T-helper 9 cell (primary cell): ENCODE data around the gene PEAK1.

ENCODE experiments used
- DNase-seq: peaks from one replicate; pipeline ENCODE4 v3.0.0-alpha.2; 2020

Gene PEAK1

DNA sequence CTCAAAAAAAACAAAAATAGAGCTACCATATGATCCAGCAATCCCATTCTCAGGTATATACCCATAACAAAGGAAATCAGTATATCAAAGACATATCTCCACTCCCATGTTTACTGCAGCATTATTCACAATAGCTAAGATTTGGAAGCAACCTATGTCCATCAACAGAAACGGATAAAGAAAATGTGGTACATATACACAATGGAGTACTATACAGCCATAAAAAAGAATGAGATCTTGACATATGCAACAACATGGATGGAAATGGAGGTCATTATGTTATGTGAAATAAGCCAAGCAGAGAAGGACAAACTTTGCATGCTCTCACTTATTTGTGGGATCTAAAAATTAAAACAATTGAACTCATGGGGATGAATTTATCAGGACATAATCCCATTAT, 19.6 kb downstream of the PEAK1 start:
- no peak for DNase-seq

DNA sequence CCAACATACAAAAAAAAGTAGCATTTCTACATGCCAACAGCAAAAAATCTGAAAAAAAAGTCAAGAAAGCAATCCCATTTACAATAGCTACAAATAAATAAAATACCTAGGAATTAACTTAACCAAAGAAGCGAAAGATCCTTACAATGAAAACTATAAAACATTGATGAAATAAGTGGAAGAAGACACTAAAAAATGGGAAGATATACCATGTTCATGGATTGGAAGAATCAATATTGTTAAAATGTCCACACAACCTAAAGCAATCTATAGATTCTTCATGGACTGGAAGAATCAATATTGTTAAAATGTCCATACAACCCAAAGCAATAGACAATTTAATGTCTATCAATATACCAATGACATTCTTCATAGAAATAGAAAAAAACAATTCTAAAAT, 21.0 kb downstream of the PEAK1 start:
- no peak for DNase-seq

DNA sequence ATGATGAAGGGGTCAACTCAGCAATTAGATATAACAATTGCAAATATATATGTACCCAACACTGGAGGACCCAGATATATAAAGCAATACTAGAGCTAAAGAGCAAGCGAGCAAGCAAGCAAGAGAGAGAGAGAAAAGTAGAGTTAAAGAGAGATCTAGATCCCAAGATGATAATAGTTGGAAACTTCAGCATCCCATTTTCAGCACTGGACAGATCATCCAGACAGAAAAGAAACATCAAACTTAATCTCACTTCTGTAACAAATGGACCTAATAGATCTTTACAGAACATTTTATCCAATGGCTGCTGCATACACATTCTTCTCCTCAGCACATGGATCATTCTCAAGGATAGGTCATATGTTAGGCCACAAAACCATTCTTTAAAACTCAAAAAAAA, 23.2 kb downstream of the PEAK1 start:
- DNase-seq: no peak

DNA sequence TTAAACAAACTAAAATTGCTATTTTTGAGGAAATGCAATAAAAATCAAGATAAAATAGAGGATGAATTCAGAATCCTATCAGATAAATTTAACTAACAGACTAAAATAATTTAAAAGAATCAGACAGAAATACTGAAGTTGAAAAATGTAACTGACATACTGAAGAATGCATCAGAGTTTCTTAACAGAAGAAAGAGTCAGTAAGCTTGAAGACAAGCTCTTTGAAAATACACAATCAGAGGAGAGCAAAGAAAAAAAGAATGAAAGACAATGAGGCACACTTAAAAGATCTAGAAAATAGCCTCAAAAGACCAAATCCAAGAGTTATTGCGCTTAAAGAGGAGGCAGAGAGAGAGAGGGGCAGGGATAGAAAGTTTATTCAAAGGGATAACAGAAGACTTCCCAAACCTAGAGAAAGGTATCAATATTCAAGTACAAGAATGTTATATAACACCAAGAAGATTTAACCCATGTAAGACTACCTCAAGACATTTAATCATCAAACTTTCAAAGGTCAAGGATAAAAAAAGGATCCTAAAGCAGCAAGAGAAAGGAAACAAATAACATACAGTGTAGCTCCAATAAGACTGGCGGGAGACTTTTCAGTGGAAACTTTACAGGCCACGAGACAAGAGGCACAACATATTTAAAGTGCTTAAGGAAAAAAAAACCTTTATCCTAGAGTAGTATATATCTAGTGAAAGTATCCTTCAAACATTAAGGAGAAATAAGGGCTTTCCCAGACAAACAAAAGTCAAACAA, 24.7 kb downstream of the PEAK1 start:
- DNase-seq: no peak

DNA sequence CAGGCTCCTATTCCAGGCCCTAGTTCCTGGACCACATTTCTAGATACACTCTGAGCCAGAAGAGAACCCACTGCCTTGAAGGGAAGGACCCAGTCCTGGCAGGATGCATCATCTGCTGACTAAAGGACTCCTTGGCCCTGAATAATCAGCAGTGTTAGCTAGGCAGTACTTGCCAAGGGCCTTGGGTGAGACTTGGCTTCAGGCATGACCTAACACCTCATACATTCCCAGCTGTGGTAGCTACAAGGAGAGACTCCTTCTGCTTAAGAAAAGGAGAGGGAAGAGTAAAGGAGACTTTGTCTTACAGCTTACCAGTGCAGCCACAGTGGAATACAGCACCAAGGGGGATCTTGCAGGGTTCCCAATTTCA, 26.4 kb downstream of the PEAK1 start:
- DNase-seq: no peak

DNA sequence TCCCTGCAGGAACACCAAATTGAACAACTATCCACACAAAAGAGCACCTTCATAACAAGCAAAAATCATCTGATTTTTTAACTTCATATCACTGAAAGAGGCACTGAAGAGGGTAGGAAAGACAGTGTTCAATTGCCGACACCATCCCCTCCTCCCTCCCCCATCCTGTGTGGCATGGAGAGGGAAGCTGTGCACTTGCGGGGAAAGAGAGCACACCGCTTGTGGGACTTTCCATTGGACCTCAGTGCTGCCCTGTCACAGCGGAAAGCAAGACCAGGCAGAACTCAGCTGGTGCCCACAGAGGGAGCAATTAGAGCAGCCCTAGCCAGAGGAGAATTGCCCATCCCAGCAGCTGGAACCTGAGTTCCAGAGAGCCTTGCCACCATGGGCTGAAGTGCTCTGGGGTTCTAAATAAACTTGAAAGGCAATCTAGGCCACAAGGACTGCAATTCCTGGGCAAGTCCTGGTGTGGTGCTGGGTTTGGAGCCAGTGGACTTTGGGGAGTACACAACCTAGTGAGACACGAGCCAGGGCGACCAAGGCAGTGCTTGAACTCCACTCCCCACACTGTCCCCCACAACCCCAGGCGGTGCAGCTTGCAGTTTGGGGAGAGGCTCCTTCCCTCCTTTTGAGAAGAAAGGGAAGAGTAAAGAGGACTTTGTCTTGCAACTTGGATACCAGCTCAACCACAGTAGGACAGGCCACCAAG, 27.0 kb downstream of the PEAK1 start:
- no peak for DNase-seq

DNA sequence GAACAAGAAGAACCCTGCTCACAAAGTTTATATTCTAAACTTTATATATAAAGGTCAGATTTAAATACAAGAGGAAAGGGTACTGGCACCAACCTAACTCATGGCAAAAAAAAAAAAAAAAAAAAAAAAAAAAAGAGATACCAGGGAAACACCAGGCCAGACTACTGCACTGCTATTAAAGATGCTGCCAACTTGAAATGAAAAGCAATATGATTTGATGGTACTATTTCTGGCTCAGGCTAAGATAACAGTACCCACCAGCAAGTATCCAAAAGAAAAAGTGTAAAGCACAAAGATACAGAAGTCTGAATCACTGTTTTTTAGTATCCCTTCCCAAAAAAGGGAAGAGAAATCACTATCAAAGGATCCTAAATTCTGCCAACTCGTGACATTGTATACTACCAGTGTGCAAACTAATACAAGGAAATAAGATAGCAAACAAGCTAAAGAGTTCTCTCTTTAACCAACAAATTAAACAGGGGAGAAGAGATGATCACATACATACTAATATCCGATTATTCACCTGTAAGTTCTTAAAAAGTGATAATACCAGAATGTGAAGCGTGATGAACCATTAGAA, 28.4 kb downstream of the PEAK1 start:
- DNase-seq: no peak

DNA sequence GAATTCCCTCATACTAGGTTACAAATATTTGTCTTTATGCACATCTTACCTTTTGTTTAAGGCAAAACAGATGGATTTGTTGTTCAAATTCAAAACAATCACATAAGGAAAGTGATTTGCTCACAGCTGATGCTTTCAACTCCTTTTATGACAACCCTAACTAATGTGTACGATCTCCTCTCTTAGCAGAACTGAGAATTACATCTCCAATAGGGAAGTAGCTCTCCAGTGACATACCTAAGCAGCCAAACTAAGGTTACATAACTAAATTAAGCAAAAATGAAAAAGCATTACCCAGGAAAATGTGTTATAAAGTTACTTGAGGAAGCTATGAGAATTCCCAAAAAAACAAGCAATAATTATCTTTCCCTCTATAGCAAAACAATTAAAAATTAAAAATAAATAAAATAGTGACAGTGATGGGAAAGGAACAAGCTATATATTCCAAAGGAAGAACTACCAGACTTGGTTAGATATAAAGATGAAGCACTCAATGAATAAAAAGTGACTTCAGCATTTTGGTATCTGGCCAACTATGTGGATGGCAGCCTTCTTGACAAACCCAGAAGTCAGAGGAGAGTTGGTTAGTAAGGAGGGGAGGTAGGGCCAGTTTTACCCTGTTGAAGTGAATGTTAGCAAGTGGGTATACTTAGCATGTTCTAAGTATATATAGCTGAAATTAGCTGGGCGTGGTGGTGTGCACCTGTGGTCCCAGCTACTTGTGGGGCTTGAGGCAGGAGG, 32.4 kb downstream of the PEAK1 start:
- no peak for DNase-seq

DNA sequence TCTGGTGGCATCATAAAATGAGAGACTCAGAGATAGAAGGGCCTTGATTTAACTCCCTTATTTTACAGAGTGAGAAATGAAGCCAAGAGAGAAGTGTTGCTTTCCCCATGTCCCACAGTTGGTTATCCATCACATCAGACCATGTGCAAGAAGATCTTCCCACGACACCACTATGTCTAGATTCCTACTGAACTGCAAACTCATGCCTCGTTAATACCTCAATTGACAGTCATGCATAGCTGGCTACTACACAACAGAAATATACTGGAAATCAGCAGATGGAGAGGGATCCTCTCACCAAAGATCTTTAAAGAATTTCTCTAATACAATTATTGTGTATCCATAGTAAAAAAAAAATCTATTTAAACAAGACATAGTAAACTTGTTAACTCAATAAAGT, 33.3 kb downstream of the PEAK1 start:
- DNase-seq: no peak

DNA sequence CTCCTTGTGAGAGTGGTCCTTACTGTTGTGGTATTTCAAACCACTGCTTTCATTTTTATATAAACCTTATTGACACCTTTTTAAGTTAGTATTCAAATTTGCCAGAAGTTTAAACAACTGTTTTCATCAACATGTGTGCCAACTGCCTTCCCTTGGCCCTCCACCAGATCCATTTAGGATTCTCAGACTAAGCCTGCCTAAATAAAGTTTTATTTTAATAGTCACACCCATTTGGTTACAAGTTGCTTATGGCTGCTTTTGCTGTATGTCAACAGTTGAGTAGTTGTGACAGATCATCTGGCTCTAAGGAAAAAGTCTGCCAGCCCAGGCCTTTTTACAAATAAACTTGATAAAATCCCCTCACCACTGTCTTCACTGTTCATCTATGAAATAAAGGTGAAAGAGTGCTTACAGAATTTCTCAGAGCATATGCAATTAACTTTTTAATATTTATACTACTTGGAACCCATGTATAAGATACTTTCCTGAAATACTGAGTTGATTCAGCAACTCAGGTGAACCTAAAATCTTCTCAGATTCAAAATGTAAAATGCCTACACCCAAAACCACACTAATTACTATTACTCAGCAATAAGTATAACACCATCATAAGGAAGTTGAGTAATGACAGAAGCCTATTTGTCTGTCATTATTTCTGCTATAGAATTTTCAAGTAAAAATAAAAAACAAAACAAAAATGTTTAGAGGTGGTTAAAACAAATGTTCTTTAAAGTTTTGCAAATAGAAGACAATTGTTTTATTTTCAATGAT, 35.1 kb downstream of the PEAK1 start:
- no peak for DNase-seq

DNA sequence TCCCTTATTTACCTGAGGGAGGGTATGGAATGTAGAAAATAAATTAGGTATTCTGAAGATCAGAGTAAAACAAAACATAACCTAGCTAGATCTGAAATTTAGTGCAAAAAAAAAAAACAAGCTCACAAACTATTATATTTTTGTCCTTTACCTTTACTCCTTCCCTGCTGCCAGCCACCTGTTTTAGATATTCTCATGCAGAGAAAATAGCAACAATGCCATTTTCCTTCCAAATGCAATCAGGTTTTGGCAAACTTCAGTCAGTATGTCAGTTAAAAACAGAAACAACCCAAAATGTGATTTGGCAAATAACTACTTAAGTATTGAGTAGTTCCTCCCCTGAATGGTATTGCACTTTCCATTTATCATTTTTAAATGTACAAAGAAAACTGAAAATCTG, 35.8 kb downstream of the PEAK1 start:
- DNase-seq: no peak

DNA sequence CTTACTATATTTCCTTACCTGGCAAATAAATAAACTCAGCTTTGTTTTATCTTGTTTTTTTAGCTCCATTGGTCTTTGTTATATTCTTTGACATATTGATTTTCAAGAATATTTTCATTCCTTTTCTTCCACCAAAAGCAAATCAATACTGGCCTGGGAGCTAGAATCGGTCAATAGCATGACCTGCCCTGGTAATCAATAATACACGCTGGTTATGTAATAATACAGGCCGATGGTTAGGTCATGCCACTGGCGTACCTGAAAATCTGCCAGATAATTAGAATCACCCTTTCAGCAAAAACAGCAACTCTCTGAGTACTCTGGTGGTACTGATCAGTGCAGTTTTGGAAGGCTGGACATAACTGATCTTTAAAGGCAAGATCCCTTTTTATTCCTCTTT, 39.9 kb downstream of the PEAK1 start:
- no peak for DNase-seq

DNA sequence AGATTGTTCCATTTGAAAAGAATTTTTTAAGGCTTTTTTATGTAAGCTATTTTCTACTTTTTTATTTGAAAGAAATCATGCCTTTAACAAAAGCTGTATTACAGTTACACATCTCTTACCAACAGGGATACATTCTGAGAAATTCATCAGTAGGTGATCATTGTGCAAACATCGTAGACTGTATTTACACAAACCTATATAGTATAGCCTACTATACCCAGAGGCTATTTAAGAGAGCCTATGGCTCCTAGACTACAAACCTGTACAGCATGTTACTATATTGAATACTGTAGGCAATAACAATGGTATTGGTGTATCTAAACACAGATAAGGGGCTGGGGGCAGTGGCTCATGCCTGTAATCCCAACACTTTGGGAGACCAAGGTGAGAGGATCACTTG, 43.1 kb downstream of the PEAK1 start:
- no peak for DNase-seq

DNA sequence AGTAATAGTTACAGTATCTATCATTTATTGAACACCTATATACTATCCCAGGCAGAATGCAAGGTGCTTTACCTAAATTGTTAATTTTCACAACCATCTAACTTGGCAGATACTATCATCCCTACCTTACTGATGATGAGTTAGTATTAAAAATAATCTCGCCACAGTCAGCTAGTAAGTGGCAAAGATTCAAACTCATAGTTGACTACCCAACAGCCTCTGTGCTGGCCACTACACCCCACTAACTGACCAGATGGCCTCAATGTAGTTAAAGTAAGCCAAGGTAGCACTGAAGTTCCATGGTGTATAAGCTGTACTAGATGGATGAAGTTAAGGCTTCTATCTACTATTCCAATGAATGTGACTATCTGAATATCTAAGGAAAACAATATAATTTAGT, 44.8 kb downstream of the PEAK1 start:
- no peak for DNase-seq

DNA sequence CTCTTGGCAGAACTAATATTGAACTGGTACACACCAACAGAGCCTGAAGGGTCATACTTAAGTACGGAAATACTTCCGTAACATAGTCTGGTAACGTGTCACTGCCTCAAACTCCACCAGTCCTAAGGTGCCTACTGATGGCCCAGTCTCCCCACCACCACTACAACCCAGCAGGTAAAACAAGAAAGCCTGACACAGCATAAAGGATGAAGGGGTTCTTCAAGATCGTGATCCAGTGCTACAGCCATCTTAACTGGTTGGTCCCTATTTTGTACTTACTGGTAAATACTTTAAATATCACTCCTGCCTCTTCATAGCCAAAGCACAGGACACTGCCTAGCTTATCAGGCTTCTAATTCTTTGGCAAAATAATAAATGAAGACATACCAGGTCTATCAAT, 46.5 kb downstream of the PEAK1 start:
- DNase-seq: no peak

DNA sequence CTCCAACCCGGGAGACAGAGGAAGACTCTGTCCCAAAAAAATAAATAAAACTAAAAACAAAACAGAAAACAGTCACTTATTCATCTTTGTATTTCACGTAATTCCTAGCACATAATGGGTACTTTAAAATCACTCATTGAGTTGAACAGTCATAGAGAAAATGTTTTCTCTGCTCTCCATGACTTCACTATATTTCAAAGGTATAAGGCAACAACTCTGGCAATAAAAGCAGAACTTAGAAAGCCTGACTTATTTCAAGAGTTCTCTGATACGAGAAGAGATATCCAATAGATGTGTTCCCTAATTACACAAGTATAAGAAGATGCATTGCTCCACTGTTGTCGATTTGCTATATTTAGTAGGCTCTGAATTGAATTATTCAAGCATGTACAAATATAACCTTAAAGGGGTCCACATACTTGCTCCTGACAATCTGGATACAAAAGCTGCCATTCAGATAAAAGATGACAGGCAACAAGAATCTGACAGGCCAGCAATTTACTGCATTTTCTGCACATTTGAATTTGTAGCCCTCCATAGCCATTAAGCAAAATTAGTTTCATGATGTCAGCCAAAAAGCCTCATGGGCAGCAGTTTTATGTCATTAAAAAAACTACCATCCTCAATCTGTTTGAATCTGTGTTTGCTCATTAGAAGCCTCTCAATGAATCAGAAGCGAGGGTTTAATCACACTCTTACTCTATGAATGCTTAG, 47.9 kb downstream of the PEAK1 start:
- no peak for DNase-seq

DNA sequence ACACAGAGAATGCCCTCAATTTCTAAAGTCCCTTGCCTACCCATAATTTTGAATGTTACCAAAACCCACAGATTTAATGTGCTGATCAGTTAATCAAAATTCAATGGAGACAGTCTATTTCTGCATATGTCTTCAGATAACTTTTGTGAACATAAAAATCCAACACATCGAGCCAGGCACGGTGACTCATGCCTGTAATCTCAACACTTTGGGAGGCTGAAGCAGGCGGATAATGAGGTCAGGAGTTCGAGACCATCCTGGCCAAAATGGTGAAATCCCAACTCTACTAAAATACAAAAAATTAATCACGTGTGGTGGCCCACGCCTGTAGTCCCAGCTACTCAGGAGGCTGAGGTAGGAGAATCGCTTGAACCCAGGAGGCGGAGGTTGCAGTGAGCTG, 49.3 kb downstream of the PEAK1 start:
- DNase-seq: no peak

DNA sequence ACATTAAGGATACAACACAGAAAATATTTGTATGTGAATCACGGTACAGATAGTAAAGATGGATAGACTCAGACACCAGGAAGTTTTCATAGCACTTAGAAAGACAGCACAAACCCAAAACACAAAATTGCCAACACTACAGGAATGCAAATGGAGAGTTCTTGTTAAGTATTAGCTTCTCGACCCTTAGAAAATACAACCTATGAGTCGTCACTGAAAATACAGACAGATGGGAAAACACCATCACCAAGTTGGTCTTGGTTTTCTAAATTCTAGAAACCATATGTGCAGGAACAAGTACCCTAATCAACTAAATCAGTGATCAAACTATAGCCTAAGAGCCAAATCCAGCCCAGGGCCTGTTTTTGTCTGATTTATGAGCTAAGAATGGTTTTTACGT, 50.7 kb downstream of the PEAK1 start:
- no peak for DNase-seq

DNA sequence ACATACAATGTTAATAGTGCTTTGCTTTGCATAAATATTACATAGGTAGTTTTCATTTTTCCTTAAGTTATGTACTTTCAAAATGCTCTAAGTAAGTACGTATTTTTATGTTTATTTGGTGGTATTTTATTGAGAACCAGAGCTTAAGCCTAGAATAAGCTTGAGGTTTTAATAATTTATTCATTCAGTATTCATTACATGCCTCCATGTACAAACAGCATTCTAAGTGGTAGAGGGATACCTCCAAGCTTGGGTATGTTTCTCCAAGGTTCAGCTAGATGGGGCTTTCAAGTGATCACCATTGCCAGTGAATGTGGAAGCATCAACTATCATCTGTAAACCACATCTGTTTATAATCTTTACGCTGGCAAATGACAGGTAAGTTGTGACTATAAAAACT, 52.3 kb downstream of the PEAK1 start:
- DNase-seq: no peak

DNA sequence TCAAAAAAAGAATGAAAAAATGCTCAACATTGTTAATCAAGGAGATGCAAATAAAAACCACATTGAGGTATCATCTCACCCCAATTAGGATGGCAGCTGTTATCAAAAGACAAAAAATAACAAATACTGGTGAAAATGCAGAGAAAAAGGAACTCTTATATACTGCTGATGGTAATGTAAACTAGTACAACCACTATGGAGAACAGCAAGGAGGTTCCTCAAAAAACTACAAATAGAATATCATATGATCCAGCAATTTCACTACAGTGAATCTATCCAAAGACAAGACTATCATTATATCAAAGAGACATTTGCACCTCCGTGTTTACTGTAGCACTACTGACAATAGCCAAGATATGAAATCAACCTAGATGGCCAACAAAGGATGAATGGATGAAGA, 58.4 kb downstream of the PEAK1 start:
- no peak for DNase-seq

DNA sequence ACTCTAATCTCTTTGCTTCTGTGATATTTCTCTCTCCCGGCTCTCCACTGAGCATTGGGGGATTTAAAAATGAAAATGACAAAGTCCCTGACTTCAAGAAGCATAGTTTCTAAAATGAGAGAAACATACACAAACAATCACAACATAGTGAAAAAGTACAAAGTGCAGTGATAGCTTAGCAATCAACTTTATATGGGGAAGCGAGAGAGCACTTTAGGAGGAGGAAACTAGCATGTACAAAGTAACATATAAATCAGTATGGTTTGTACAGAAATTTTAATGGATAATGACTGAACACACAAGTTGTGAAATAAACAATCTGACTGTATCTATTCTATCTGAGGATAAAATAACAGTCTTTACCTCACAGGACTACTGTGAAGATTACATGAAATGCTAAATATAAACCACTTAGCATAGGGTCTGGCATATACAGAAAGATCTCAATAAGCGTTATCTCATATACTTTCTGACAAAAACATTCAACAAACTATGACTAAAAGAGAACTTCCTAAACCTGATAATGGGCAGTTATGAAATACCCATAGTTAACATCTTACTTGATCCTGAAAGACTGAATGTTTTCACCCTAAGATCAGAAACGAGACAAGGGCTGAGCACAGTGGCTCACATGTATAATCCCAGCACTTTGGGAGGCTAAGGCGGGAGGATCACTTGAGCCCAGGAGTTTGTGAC, 61.2 kb downstream of the PEAK1 start:
- no peak for DNase-seq

DNA sequence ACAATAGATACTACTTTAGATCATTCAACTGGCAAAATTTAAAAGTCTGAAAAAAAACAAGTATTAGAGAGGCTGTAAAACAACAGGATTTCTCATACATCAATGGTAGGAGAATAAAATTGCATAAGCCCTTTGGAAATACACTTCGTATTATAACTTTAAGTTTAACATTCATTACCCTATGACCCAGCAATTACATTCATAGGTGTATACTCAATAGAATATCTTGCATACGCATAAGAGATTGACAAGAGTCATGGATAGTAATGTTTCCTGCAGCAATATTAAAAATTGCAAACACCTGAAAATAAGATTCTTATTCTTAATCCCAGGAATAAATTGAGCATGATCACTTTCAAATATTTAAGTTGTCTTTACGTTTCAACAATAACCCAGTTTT, 63.6 kb downstream of the PEAK1 start:
- DNase-seq: no peak
